Natural killer cell (primary cell): Measurements from ENCODE around the gene FITM2. TPM values are rescaled to one million over a fixed set of nuclear protein-coding genes. Genes with fewer than 3 reads are reported as not detected.
"Not testable (repeated sequence)": the region's sequence is repeated elsewhere in the genome, so short reads cannot be mapped to it uniquely, and the experiment has no call there.

Experiments used
- ATAC-seq, 3 donors: fragments of 150-1000 bp in 2 of 3; fragments of 200-7000 bp in 1 of 3; cut with Tn5 transposase; 1 replicate in 1 of 3; 2 replicates in 2 of 3; pipeline ENCODE4 v1.10.0; 2021; ENCODE audit warnings: mild to moderate bottlenecking in 2 of 3, moderate library complexity in 2 of 3
- DNase-seq, 2 donors: peaks; one replicate each; pipeline versions ENCODE4 v3.0.0 to v3.0.0-alpha.2; 2013 to 2021; ENCODE audit warnings: mixed read lengths in 1 of 2
- H3K27ac ChIP-seq: one replicate; pipeline ENCODE4 v1.5.1; 2013; ENCODE audit warnings: mild to moderate bottlenecking, low read length
- H3K27me3 ChIP-seq: one replicate; pipeline ENCODE4 v1.6.1; 2013; ENCODE audit warnings: low read length; ENCODE audit not compliant: control insufficient read depth, insufficient read depth
- H3K36me3 ChIP-seq: one replicate; pipeline ENCODE4 v1.6.1; 2013; ENCODE audit warnings: low read length; ENCODE audit not compliant: control insufficient read depth, insufficient read depth
- H3K4me1 ChIP-seq: one replicate; pipeline ENCODE4 v1.6.1; 2013; ENCODE audit warnings: low read length; ENCODE audit not compliant: control insufficient read depth, insufficient read depth
- H3K4me3 ChIP-seq: one replicate; pipeline ENCODE4 v1.5.1; 2013; ENCODE audit warnings: low read length
- H3K9me3 ChIP-seq: one replicate; pipeline ENCODE4 v1.6.1; 2013; ENCODE audit warnings: low read length; ENCODE audit not compliant: control insufficient read depth, insufficient read depth
- H3K27ac Mint-ChIP-seq, 2 donors: one replicate each; pipeline ENCODE4 v1.8.0; 2022; ENCODE audit warnings: mild to moderate bottlenecking in 2 of 2, mixed read lengths in 2 of 2, moderate library complexity in 1 of 2
- H3K27me3 Mint-ChIP-seq, 2 donors: one replicate each; pipeline ENCODE4 v1.8.0; 2022; ENCODE audit warnings: low read depth in 2 of 2, mixed read lengths in 2 of 2
- H3K36me3 Mint-ChIP-seq: one replicate; pipeline ENCODE4 v1.8.0; 2022; ENCODE audit warnings: mixed read lengths
- H3K4me1 Mint-ChIP-seq, 2 donors: one replicate each; pipeline ENCODE4 v1.8.0; 2022; ENCODE audit warnings: mixed read lengths in 2 of 2
- H3K4me3 Mint-ChIP-seq: one replicate; pipeline ENCODE4 v1.8.0; 2022; ENCODE audit warnings: mild to moderate bottlenecking, moderate library complexity, mixed read lengths
- H3K9me3 Mint-ChIP-seq, 2 donors: one replicate each; pipeline ENCODE4 v1.8.0; 2022; ENCODE audit warnings: mixed read lengths in 2 of 2
- whole genome bisulfite sequencing: methylation state at CpG from one replicate; pipeline ENCODE4 v1.1.7; 2013; ENCODE audit warnings: missing lambda C conversion rate; ENCODE audit not compliant: insufficient coverage; 5-methylcytosine and 5-hydroxymethylcytosine counted together
- intact Hi-C: fragments of 100-400 bp; cut with micrococcal nuclease; formaldehyde crosslinking; loops from one replicate; pipeline ENCODE4 v1.14.2; 2022
- total RNA-seq, 4 donors: library from RNA; stranded (reverse); fragments of 120-200 nt in 1 of 4; gene quantifications; one replicate each; pipeline versions ENCODE4 v1.2.3 to v1.2.4, GENCODE V29; 2013 to 2022
- TF ChIP-seq, protein P1 (sequence below): fragments of 200-600 bp; IDR thresholded peaks from one replicate; pipeline ENCODE4 v1.8.0; 2022; ENCODE audit warnings: antibody characterized with exemption

Gene FITM2
- total RNA-seq, 3 donors from 2014 or later (not counting 1 experiment from before 2014, with no cell fraction given): 3.7 to 6.0 (median 3.9) TPM

DNA sequence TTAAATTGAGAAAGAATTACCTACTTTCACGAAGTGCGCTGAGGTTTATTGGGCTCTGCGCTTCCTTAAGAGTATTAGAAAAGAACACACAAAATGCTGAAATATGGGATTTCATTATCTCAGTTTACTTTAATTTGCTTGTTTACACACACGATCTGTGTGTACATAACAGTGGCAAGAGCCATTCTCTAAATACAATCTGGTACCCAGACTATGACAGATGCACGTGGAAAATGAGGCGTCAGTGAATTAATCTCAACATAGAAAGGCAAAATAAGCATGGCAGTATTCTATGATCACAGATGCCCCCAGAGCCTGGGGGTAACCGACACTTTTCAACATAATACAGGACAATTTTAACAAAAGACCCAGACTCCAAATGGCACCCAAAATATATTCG lies 8.3 kb downstream of the FITM2 start:
- 94% methylated on average over 8 of the region's 8 CpGs for WGBS
- Histone ChIP-seq H3K27me3 (no peaks in the 10 kb centered on the region), H3K36me3 (peaks cover 3% of the 10 kb centered on the region), H3K4me3 (no peak overlapping the region), H3K4me1 (no peaks in the 10 kb centered on the region), H3K27ac (no peak overlapping the region), H3K9me3 (no peaks in the 10 kb centered on the region)
- intact Hi-C loops: no loop called here
- no peak for ATAC-seq
- Mint-ChIP-seq H3K27ac (no peak overlapping the region), H3K4me1 (peaks cover 4 to 11% of the 10 kb centered on the region in 2 donors), H3K9me3 (no peaks in the 10 kb centered on the region), H3K4me3 (no peak overlapping the region), H3K27me3 (no peaks in the 10 kb centered on the region), H3K36me3 (no peaks in the 10 kb centered on the region)
- TF ChIP-seq, protein P1, sequence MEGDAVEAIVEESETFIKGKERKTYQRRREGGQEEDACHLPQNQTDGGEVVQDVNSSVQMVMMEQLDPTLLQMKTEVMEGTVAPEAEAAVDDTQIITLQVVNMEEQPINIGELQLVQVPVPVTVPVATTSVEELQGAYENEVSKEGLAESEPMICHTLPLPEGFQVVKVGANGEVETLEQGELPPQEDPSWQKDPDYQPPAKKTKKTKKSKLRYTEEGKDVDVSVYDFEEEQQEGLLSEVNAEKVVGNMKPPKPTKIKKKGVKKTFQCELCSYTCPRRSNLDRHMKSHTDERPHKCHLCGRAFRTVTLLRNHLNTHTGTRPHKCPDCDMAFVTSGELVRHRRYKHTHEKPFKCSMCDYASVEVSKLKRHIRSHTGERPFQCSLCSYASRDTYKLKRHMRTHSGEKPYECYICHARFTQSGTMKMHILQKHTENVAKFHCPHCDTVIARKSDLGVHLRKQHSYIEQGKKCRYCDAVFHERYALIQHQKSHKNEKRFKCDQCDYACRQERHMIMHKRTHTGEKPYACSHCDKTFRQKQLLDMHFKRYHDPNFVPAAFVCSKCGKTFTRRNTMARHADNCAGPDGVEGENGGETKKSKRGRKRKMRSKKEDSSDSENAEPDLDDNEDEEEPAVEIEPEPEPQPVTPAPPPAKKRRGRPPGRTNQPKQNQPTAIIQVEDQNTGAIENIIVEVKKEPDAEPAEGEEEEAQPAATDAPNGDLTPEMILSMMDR: no peak
- DNase-seq: no peak

DNA sequence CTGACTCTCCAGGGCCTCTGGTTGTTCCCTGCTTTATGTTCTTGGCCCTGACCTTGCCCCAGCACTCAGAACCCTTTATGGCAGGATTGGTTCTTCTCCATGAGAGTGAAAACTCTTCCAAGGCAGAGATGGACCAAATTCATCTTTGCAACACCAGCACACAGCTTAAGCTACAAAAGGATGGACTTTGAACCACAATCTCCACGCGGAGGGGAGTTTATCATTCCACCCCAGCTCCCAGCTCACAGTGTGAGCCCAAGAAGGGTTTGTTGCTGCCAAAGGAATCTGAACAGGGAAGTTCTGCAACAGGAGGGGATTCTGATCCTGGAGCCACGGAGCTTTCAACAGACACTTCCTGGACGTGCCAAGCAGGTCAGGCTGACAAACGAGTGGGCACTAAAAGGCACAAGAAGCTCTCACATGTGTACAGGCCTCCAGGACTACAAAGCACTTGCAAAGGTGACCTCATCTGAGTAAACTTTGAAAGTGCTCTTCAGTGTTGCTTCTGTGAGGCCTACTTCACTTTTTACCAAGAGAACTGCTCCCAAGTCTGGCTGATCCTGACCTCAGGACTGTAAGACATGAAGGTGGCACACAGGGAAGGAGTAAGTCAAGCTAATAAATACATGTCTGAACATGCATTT lies 8.9 kb downstream of the FITM2 start:
- DNase-seq (no peak), ATAC-seq (no peak)
- H3K4me3 Mint-ChIP-seq: no peak overlapping the region
- H3K9me3 Mint-ChIP-seq: no peaks in the 10 kb centered on the region
- no peaks in the 10 kb centered on the region for H3K9me3 ChIP-seq
- H3K36me3 Mint-ChIP-seq: no peaks in the 10 kb centered on the region
- WGBS: 88% methylated on average over 5 of the region's 5 CpGs
- peaks cover 3% of the 10 kb centered on the region for H3K36me3 ChIP-seq
- H3K4me1 ChIP-seq: no peaks in the 10 kb centered on the region
- no peaks in the 10 kb centered on the region for H3K27me3 ChIP-seq
- intact Hi-C loops: no loop called here
- no peaks in the 10 kb centered on the region for H3K27me3 Mint-ChIP-seq
- TF ChIP-seq, protein P1: no peak
- peaks cover 4 to 11% of the 10 kb centered on the region in 2 donors for H3K4me1 Mint-ChIP-seq
- no peak overlapping the region for H3K4me3 ChIP-seq
- H3K27ac ChIP-seq: no peak overlapping the region
- H3K27ac Mint-ChIP-seq: no peak overlapping the region

DNA sequence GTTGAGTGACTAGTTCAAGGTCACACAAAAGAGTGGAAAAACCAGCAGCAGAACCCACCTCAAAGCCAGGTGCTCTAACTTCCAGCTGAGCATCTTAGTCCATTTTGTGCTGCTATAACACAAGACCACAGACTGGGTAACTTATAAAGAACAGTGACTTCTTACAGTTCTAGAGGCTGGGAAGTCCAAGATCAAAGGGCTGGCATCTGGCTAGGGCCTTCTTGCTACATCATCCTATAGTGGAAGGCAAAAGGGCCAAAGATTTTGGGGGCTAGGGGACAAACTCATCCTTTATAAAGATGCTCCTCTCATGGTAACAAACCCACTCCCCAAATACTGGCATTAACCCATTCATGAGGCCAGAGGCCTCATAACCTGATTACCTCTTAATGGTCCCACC lies 9.7 kb downstream of the FITM2 start:
- Histone ChIP-seq H3K27ac (no peak overlapping the region), H3K27me3 (no peaks in the 10 kb centered on the region), H3K9me3 (no peaks in the 10 kb centered on the region), H3K4me3 (no peak overlapping the region), H3K4me1 (no peaks in the 10 kb centered on the region), H3K36me3 (no peaks in the 10 kb centered on the region)
- no peaks in the 10 kb centered on the region for H3K9me3 Mint-ChIP-seq
- ATAC-seq (no peak), DNase-seq (no peak)
- no peak overlapping the region for H3K4me3 Mint-ChIP-seq
- H3K27me3 Mint-ChIP-seq: no peaks in the 10 kb centered on the region
- TF ChIP-seq, protein P1: no peak
- H3K36me3 Mint-ChIP-seq: no peaks in the 10 kb centered on the region
- no peak overlapping the region for H3K27ac Mint-ChIP-seq
- peaks cover 0 to 6% of the 10 kb centered on the region in 2 donors for H3K4me1 Mint-ChIP-seq
- intact Hi-C loops: no loop called here

DNA sequence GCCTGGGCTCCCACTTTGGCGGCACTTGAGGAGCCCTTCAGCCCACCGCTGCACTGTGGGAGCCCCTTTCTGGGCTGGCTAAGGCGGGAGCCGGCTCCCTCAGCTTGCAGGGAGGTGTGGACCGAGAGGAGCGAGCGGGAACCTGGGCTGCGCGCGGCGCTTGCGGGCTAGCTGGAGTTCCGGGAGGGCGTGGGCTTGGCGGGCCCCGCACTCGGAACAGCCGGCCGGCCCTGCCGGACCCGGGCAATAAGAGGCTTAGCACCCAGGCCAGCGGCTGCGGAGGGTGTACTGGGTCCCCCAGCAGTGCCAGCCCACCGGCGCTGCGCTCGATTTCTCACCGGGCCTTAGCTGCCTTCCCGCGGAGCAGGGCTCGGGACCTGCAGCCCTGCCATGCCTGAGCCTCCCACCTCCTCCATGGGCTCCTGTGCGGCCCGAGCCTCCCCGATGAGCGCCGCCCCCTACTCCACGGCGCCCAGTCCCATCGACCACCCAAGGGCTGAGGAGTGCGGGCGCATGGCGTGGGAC lies 11.9 kb downstream of the FITM2 start:
- intact Hi-C loops, H3K27me3 ChIP-seq, H3K4me1 Mint-ChIP-seq, H3K27ac ChIP-seq, H3K36me3 ChIP-seq, H3K27ac Mint-ChIP-seq, DNase-seq, H3K4me3 ChIP-seq, H3K27me3 Mint-ChIP-seq, H3K4me3 Mint-ChIP-seq, H3K4me1 ChIP-seq, H3K36me3 Mint-ChIP-seq, H3K9me3 Mint-ChIP-seq, H3K9me3 ChIP-seq, ATAC-seq: not testable (repeated sequence)
- WGBS: 95% methylated on average over 42 of the region's 42 CpGs
